Myocyte (in vitro differentiated cells): ENCODE results near the gene YTHDC1. TPM values are rescaled to one million over a fixed set of nuclear protein-coding genes. Genes with fewer than 3 reads are reported as not detected.

Source experiments
- DNase-seq: peaks from one replicate; pipeline ENCODE4 v3.0.0-alpha.2; 2012; ENCODE audit warnings: low read depth
- total RNA-seq: library from RNA; depleted of rRNA; stranded (reverse); fragments of >200 nt; gene quantifications from 2 replicates; pipeline ENCODE4 v1.2.3, GENCODE V29; 2014

YTHDC1 gene
- total RNA-seq, 1 donor from 2014 or later = 56.1 TPM

- DNase-seq = no peak
Measured at GRCh38 chr4:68359508-68359907, 9.6 kb upstream of the YTHDC1 start.

GRCh38 chr4:68358988-68359387 is 9.1 kb upstream of the YTHDC1 start:
- DNase-seq = no peak

- no peak for DNase-seq
Measured at GRCh38 chr4:68352791-68353190, 2.9 kb upstream of the YTHDC1 start.

GRCh38 chr4:68349279-68349648 is 626 bp downstream of the YTHDC1 start:
- DNase-seq = peak; percentile 57

GRCh38 chr4:68348577-68348976 is 1.3 kb downstream of the YTHDC1 start:
- DNase-seq = no peak

GRCh38 chr4:68347845-68348244 is 2.0 kb downstream of the YTHDC1 start:
- DNase-seq = no peak

GRCh38 chr4:68346461-68346860 is 3.4 kb downstream of the YTHDC1 start:
- DNase-seq = no peak

- no peak for DNase-seq
Measured at GRCh38 chr4:68344785-68345184, 5.1 kb downstream of the YTHDC1 start.

GRCh38 chr4:68344049-68344448 is 5.8 kb downstream of the YTHDC1 start:
- DNase-seq = no peak

GRCh38 chr4:68342134-68342533 is 7.8 kb downstream of the YTHDC1 start:
- DNase-seq = peak; percentile 55

GRCh38 chr4:68338625-68339024 is 11.3 kb downstream of the YTHDC1 start:
- no peak for DNase-seq

GRCh38 chr4:68337522-68337921 is 12.4 kb downstream of the YTHDC1 start:
- DNase-seq = no peak

- DNase-seq = no peak
Measured at GRCh38 chr4:68337004-68337403, 12.9 kb downstream of the YTHDC1 start.

- DNase-seq = no peak
Measured at GRCh38 chr4:68336530-68336929, 13.4 kb downstream of the YTHDC1 start.

GRCh38 chr4:68326141-68326540 is 23.7 kb downstream of the YTHDC1 start:
- no peak for DNase-seq

- DNase-seq = no peak
Measured at GRCh38 chr4:68324519-68325262, 25.2 kb downstream of the YTHDC1 start.

- DNase-seq = no peak
Measured at GRCh38 chr4:68319040-68319439, 30.9 kb downstream of the YTHDC1 start.

GRCh38 chr4:68316193-68316969 is 33.5 kb downstream of the YTHDC1 start:
- DNase-seq = no peak

GRCh38 chr4:68310651-68311247 is 39.1 kb downstream of the YTHDC1 start:
- DNase-seq = no peak

GRCh38 chr4:68304731-68305130 is 45.2 kb downstream of the YTHDC1 start:
- DNase-seq = no peak

- no peak for DNase-seq
Measured at GRCh38 chr4:68299492-68300457, 50.1 kb downstream of the YTHDC1 start.
